HCT116 (cell line): ENCODE data around the gene MYH10. TPM values are rescaled to one million over a fixed set of nuclear protein-coding genes. Genes with fewer than 3 reads are reported as not detected.

ENCODE experiments used
- ATAC-seq: fragments of 200-7000 bp; cut with Tn5 transposase; 2 replicates; pipeline ENCODE4 v1.9.1; 2020; ENCODE audit warnings: mild to moderate bottlenecking, moderate library complexity
- BruUV-seq: library from RNA; stranded (reverse); fragments of 400-500 nt; replicated peaks from 2 replicates; lab custom pipeline; 2021; lab: Mats Ljungman, UMichigan
- CTCF ChIA-PET: fragments of 300-600 bp; sonication (Branson Sonifier 250); formaldehyde crosslinking; loops from one replicate; lab custom pipeline; 2021; ENCODE audit warnings: antibody characterized with exemption; lab: Charles Lee
- POLR2A ChIA-PET: fragments of 300-600, 350-600 bp; sonication (Branson Sonifier 250); formaldehyde crosslinking; loops from one replicate; lab custom pipeline; 2021; ENCODE audit warnings: antibody characterized with exemption; lab: Charles Lee
- RAD21 ChIA-PET, 2 experiments: fragments of 300-600 bp; sonication (Branson Sonifier 250); formaldehyde crosslinking; loops; one replicate each; lab custom pipeline; 2023; ENCODE audit warnings: low total read pairs in 2 of 2; ENCODE audit not compliant: uncharacterized antibody in 2 of 2, unreplicated experiment in 2 of 2, low non-redundant PET in 1 of 2; lab: Charles Lee
- DNase-seq: peaks from one replicate; pipeline ENCODE4 v3.0.0-alpha.2; 2010; ENCODE audit warnings: low read depth, low spot score
- H2AFZ ChIP-seq: fragments of 200-600 bp; shearing (Covaris generic), sonication (generic); 2 replicates; pipeline ENCODE4 v1.6.1; 2017; ENCODE audit warnings: low read depth, mixed run types, mixed read lengths, antibody characterized with exemption, low read length; ENCODE audit not compliant: poor library complexity, severe bottlenecking
- H3K27ac ChIP-seq: 2 replicates; pipeline ENCODE4 v1.5.1; 2012; ENCODE audit warnings: low read depth, low read length
- H3K27me3 ChIP-seq: fragments of 200-600 bp; sonication (generic); 2 replicates; pipeline ENCODE4 v1.6.1; 2016; ENCODE audit warnings: mixed run types, low read length, mixed read lengths; ENCODE audit not compliant: insufficient read depth
- H3K36me3 ChIP-seq, 2 experiments: fragments of 200-500 bp in 1 of 2; fragments of 200-600 bp in 1 of 2; sonication (Bioruptor generic) in 1 of 2; sonication (generic) in 1 of 2; 2 replicates each; pipeline versions ENCODE4 v1.5.1 to v1.6.1; 2014 to 2016; ENCODE audit warnings: low read length in 2 of 2, inconsistent platforms in 1 of 2, mixed read lengths in 1 of 2, mixed run types in 1 of 2; ENCODE audit not compliant: insufficient read depth in 2 of 2, control insufficient read depth in 1 of 2
- H3K4me1 ChIP-seq, 2 experiments: fragments of 200-600 bp in 1 of 2; sonication (generic) in 1 of 2; 2 replicates each; pipeline versions ENCODE4 v1.5.1 to v1.6.1; 2012 to 2017; ENCODE audit warnings: low read length in 2 of 2, inconsistent platforms in 1 of 2, mild to moderate bottlenecking in 1 of 2, mixed read lengths in 1 of 2, mixed run types in 1 of 2, moderate library complexity in 1 of 2; ENCODE audit not compliant: insufficient read depth in 2 of 2, control insufficient read depth in 1 of 2
- H3K4me2 ChIP-seq: fragments of 200-600 bp; sonication (generic); 2 replicates; pipeline ENCODE4 v1.6.1; 2017; ENCODE audit warnings: mixed run types, low read length, mixed read lengths
- H3K4me3 ChIP-seq, 2 experiments: fragments of 200-600 bp in 1 of 2; sonication (generic) in 1 of 2; replicated peaks in 1 of 2; 2 replicates each; pipeline ENCODE4 v1.5.1; 2011 to 2016; ENCODE audit warnings: low read length in 2 of 2, control low read depth in 1 of 2, low read depth in 1 of 2, mild to moderate bottlenecking in 1 of 2, mixed read lengths in 1 of 2, mixed run types in 1 of 2
- H3K79me2 ChIP-seq: fragments of 200-600 bp; sonication (generic); 2 replicates; pipeline ENCODE4 v1.6.1; 2017; ENCODE audit warnings: mild to moderate bottlenecking, mixed run types, low read length, moderate library complexity, mixed read lengths; ENCODE audit not compliant: insufficient read depth
- H3K9ac ChIP-seq: fragments of 200-600 bp; sonication (generic); 2 replicates; pipeline ENCODE4 v1.6.1; 2016; ENCODE audit warnings: low read length, mixed read lengths
- H3K9me2 ChIP-seq: fragments of 200-600 bp; sonication (generic), shearing (Covaris generic); 2 replicates; pipeline ENCODE4 v1.6.1; 2017; ENCODE audit warnings: mixed run types, mild to moderate bottlenecking, moderate library complexity; ENCODE audit not compliant: insufficient read depth
- H3K9me3 ChIP-seq, 2 experiments: fragments of 200-500 bp in 1 of 2; fragments of 200-600 bp in 1 of 2; sonication (Bioruptor generic) in 1 of 2; sonication (generic) in 1 of 2; 2 replicates each; pipeline ENCODE4 v1.6.1; 2014 to 2017; ENCODE audit warnings: low read length in 2 of 2, mixed read lengths in 2 of 2, inconsistent platforms in 1 of 2, low read depth in 1 of 2, mild to moderate bottlenecking in 1 of 2, mixed run types in 1 of 2, moderate library complexity in 1 of 2; ENCODE audit not compliant: control insufficient read depth in 1 of 2, insufficient read depth in 1 of 2
- H4K20me1 ChIP-seq: fragments of 200-600 bp; sonication (generic), shearing (Covaris generic); 2 replicates; pipeline ENCODE4 v1.6.1; 2017; ENCODE audit warnings: mixed run types, mild to moderate bottlenecking, moderate library complexity; ENCODE audit not compliant: insufficient read depth
- EGR1 ChIP-seq: IDR thresholded peaks from 2 replicates; pipeline ENCODE4 v1.6.1; 2012; ENCODE audit warnings: low read depth
- ELF1 ChIP-seq: IDR thresholded peaks from 2 replicates; pipeline ENCODE4 v1.6.1; 2012; ENCODE audit warnings: low read depth, borderline replicate concordance
- EZH2phosphoT487 ChIP-seq: fragments of 200-600 bp; IDR thresholded peaks from 2 replicates; pipeline ENCODE4 v1.6.1; 2018; ENCODE audit warnings: antibody characterized with exemption, borderline replicate concordance
- JUND ChIP-seq: IDR thresholded peaks from 2 replicates; pipeline ENCODE4 v1.6.1; 2012
- POLR2AphosphoS5 ChIP-seq: IDR thresholded peaks from 2 replicates; pipeline ENCODE4 v1.6.1; 2011; ENCODE audit warnings: mild to moderate bottlenecking, low read depth, low read length, moderate library complexity
- SIN3A ChIP-seq: IDR thresholded peaks from 2 replicates; pipeline ENCODE4 v1.6.1; 2012; ENCODE audit warnings: low read depth
- SP1 ChIP-seq: IDR thresholded peaks from 2 replicates; pipeline ENCODE4 v1.6.1; 2012; ENCODE audit warnings: low read depth
- SRF ChIP-seq: IDR thresholded peaks from 2 replicates; pipeline ENCODE4 v1.6.1; 2012; ENCODE audit warnings: low read depth
- YY1 ChIP-seq: IDR thresholded peaks from 2 replicates; pipeline ENCODE4 v1.6.1; 2011; ENCODE audit warnings: low read length, low read depth, moderate library complexity, mild to moderate bottlenecking; ENCODE audit not compliant: insufficient replicate concordance; ENCODE audit errors: extremely low read depth
- ZNF274 ChIP-seq: fragments of 200-500 bp; sonication (Bioruptor generic); IDR thresholded peaks from 2 replicates; pipeline ENCODE4 v1.6.1; 2014; ENCODE audit warnings: mild to moderate bottlenecking, low read depth, low read length, inconsistent platforms
- intact Hi-C: fragments of 100-400 bp; cut with micrococcal nuclease; formaldehyde crosslinking; loops from 2 replicates; pipeline ENCODE4 v1.10.0; 2022
- total RNA-seq: library from RNA; stranded (reverse); gene quantifications from one replicate; pipeline ENCODE4 v1.2.1, GENCODE V29; 2021; ENCODE audit not compliant: unreplicated experiment
- TF ChIP-seq, protein P1 (sequence below): IDR thresholded peaks from 2 replicates; pipeline ENCODE4 v1.6.1; 2012
- TF ChIP-seq, protein P2 (sequence below): IDR thresholded peaks from 2 replicates; pipeline ENCODE4 v1.6.1; 2011; ENCODE audit warnings: mild to moderate bottlenecking, low read length, moderate library complexity; ENCODE audit not compliant: insufficient replicate concordance; ENCODE audit errors: extremely low read depth
- TF ChIP-seq, protein P3 (sequence below): IDR thresholded peaks from 2 replicates; pipeline ENCODE4 v1.6.1; 2012; ENCODE audit warnings: low read depth
- TF ChIP-seq, protein P4 (sequence below), 3 experiments: fragments of 200-600 bp in 1 of 3; sonication (generic) in 1 of 3; IDR thresholded peaks in 2 of 3; conservative IDR thresholded peaks in 1 of 3; 2 replicates each; pipeline ENCODE4 v1.5.1; 2012 to 2017; ENCODE audit warnings: low read depth in 2 of 3, low read length in 2 of 3, antibody characterized with exemption in 1 of 3, borderline replicate concordance in 1 of 3, control low read depth in 1 of 3, mild to moderate bottlenecking in 1 of 3, mixed read lengths in 1 of 3, mixed run types in 1 of 3, moderate library complexity in 1 of 3; ENCODE audit not compliant: insufficient read depth in 1 of 3

The MYH10 gene
- total RNA-seq, 1 experiment from 2014 or later = 39.2 TPM

DNA sequence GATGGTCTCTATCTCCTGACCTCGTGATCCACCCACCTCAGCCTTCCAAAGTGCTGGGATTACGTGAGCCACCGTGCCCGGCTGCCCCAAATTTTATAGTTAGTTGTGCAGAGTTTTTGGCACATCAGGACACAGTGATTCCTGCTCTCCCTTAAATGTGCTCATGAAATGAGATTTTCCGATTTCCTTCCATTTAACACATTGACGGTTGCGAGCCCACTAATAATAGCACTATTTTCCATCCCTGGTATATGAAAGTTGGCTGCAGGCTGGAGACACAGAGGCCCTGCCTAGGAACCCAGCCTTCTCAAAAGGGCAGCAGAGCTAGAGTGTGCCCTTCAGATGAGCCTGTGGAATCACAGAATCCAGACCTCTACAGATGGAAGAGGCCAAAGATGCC lies 17.4 kb upstream of the MYH10 start:
- H3K9ac ChIP-seq = no peak overlapping the region
- H4K20me1 ChIP-seq = no peaks in the 10 kb centered on the region
- no peaks in the 10 kb centered on the region for H3K9me3 ChIP-seq
- H2AFZ ChIP-seq = no peak overlapping the region
- no peak overlapping the region for H3K4me3 ChIP-seq
- BruUV-seq = no TSS peak
- DNase-seq = no peak
- ChIA-PET CTCF (no interaction called here), POLR2A (no interaction called here)
- H3K36me3 ChIP-seq = no peaks in the 10 kb centered on the region
- intact Hi-C loops = no loop called here
- no peaks in the 10 kb centered on the region for H3K9me2 ChIP-seq
- H3K27me3 ChIP-seq = 0 out of 2 replicates have a peak, but pooled peaks cover 3% of the 10 kb centered on the region
- TF ChIP-seq, protein P1, sequence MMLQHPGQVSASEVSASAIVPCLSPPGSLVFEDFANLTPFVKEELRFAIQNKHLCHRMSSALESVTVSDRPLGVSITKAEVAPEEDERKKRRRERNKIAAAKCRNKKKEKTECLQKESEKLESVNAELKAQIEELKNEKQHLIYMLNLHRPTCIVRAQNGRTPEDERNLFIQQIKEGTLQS = no peak
- TF ChIP-seq EGR1 (no peak), SRF (no peak), JUND (no peak), SIN3A (no peak), YY1 (no peak), POLR2AphosphoS5 (no peak), ZNF274 (no peak), EZH2phosphoT487 (no peak), SP1 (no peak), ELF1 (no peak)
- TF ChIP-seq, protein P2, sequence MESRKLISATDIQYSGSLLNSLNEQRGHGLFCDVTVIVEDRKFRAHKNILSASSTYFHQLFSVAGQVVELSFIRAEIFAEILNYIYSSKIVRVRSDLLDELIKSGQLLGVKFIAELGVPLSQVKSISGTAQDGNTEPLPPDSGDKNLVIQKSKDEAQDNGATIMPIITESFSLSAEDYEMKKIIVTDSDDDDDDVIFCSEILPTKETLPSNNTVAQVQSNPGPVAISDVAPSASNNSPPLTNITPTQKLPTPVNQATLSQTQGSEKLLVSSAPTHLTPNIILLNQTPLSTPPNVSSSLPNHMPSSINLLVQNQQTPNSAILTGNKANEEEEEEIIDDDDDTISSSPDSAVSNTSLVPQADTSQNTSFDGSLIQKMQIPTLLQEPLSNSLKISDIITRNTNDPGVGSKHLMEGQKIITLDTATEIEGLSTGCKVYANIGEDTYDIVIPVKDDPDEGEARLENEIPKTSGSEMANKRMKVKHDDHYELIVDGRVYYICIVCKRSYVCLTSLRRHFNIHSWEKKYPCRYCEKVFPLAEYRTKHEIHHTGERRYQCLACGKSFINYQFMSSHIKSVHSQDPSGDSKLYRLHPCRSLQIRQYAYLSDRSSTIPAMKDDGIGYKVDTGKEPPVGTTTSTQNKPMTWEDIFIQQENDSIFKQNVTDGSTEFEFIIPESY = no peak
- TF ChIP-seq, protein P3, sequence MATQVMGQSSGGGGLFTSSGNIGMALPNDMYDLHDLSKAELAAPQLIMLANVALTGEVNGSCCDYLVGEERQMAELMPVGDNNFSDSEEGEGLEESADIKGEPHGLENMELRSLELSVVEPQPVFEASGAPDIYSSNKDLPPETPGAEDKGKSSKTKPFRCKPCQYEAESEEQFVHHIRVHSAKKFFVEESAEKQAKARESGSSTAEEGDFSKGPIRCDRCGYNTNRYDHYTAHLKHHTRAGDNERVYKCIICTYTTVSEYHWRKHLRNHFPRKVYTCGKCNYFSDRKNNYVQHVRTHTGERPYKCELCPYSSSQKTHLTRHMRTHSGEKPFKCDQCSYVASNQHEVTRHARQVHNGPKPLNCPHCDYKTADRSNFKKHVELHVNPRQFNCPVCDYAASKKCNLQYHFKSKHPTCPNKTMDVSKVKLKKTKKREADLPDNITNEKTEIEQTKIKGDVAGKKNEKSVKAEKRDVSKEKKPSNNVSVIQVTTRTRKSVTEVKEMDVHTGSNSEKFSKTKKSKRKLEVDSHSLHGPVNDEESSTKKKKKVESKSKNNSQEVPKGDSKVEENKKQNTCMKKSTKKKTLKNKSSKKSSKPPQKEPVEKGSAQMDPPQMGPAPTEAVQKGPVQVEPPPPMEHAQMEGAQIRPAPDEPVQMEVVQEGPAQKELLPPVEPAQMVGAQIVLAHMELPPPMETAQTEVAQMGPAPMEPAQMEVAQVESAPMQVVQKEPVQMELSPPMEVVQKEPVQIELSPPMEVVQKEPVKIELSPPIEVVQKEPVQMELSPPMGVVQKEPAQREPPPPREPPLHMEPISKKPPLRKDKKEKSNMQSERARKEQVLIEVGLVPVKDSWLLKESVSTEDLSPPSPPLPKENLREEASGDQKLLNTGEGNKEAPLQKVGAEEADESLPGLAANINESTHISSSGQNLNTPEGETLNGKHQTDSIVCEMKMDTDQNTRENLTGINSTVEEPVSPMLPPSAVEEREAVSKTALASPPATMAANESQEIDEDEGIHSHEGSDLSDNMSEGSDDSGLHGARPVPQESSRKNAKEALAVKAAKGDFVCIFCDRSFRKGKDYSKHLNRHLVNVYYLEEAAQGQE = no peak
- TF ChIP-seq, protein P4, sequence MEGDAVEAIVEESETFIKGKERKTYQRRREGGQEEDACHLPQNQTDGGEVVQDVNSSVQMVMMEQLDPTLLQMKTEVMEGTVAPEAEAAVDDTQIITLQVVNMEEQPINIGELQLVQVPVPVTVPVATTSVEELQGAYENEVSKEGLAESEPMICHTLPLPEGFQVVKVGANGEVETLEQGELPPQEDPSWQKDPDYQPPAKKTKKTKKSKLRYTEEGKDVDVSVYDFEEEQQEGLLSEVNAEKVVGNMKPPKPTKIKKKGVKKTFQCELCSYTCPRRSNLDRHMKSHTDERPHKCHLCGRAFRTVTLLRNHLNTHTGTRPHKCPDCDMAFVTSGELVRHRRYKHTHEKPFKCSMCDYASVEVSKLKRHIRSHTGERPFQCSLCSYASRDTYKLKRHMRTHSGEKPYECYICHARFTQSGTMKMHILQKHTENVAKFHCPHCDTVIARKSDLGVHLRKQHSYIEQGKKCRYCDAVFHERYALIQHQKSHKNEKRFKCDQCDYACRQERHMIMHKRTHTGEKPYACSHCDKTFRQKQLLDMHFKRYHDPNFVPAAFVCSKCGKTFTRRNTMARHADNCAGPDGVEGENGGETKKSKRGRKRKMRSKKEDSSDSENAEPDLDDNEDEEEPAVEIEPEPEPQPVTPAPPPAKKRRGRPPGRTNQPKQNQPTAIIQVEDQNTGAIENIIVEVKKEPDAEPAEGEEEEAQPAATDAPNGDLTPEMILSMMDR (IDR thresholded peaks at IDR 0.05 in 2 of 3, conservative IDR thresholded peaks at IDR 0.05 in 1 of 3; ENCODE audit: borderline replicate concordance in 1 of 3, insufficient read depth in 1 of 3, low read depth in 2 of 3, low read length in 2 of 3) = no peak
- TF ChIP-seq, all 23 proteins: peak for 0
- Histone ChIP-seq H3K27ac (no peak overlapping the region), H3K4me2 (no peak overlapping the region), H3K4me1 (no peaks in the 10 kb centered on the region), H3K79me2 (no peaks in the 10 kb centered on the region)
- RAD21 ChIA-PET = no interaction called here
- ATAC-seq = no peak
